HG03097 (cell line): Measurements from ENCODE around the gene SMIM24.

Experiments
- ATAC-seq: cut with Tn5 transposase; IDR thresholded peaks from one replicate; pipeline ENCODE4 v1.9.1; 2021; ENCODE audit not compliant: unreplicated experiment, low FRiP score

The SMIM24 gene

DNA sequence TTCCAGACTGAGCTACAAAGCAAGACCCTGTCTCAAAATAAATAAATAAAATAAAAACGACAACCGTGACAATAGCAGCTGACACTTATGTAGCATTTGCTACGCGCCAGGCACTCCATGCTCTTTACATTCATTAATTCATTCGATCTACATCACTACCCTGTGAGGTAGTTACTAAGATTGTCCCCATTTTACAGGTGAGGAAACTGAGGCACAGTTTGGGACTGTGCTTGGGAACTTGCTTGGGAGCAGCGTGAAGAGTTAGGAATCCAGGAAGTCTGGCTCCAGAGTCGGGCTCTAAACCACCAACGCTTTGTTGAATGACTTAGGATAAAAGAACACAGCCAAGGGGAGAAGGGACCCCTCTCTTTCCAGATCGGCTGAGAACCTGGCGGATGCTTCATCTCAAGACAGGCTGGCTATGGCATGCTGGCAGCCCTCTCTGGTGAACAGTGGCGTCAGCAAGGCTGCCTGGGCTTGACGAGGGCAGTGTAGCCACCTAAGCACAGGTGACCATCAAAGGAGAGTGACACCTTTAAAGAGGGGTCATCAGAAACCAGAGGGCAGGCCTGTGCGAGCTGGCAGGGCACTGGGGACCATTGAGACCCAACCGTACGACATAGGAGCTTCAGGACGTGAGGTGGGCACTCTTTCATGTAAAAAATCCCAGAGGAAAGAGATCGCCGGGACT lies 19.6 kb upstream of the SMIM24 start:
- ATAC-seq: no peak

DNA sequence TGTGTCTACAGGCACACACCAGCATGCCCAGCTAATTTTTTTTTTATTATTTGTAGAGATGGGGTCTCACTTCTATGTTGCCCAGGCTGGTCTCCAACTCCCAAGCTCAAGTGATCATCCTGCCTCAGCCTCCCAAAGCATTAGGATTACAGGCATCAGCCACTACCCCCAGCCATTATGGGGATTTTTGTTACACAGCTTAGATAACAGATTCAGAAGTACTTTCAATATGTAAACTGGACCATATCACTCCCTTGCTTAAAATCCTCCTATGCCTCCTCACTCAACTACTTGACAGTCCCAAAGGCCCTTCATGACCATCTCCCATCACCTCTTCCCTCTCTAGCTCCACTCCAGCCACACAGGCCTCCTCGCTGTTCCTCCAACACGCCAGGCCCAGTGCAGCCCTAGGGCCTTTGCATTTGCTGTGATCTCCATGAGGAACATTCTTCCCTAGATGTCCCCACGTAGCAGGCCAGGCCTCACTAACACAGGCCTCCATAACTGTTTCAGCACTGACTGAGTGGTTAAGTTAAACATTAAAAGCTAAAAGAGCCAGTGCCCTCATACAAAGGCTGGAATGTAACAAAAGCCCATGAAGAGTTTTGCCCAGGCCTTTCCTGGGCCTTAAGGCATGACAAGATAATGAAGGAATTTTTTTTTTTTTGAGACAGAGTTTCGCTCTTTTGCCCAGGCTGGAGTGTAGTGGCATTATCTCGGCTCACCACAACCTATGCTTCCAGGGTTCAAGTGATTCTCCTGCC lies 17.6 kb upstream of the SMIM24 start:
- ATAC-seq: no peak

DNA sequence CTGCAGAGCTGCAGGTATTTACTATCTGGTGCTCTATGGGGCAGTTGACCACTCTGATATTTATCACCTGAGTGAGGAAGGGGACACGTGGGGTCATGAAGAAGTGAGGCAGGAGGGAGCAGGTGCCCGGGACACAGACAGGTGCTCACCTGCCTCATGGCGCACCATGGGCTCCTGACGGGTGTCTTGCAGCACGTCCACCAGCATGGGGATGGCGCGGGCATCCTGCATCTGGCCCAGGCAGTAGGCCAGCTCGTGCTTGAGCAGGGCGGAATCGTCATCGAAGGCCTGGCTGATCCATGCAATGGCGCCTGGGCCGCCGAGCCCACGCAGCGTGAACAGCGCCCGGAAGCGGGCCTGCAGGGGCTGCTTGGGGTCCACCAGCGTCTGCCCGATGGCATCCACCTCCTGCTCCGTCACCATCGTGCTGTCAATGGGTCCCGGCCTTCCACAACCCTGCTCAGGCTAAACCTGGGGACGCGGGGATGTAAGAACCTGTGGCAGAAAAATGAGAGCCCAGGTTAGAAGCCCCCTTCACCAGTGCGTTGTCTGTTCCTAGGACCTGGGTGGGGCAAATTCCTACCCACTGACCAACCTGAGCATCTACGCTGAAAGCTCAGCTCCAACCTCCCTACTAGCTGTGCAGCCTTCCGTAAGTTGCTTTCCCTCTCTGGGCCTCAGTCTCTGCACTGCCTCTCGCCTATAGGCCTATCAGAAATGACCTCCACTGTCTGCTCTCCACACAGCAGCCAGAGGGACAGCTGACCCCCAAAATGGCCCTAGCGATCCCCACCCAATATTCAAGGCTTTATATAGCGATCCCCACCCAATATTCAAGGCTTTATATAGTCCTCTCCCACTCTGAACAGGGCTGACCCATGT lies 16.3 kb upstream of the SMIM24 start:
- no peak for ATAC-seq

DNA sequence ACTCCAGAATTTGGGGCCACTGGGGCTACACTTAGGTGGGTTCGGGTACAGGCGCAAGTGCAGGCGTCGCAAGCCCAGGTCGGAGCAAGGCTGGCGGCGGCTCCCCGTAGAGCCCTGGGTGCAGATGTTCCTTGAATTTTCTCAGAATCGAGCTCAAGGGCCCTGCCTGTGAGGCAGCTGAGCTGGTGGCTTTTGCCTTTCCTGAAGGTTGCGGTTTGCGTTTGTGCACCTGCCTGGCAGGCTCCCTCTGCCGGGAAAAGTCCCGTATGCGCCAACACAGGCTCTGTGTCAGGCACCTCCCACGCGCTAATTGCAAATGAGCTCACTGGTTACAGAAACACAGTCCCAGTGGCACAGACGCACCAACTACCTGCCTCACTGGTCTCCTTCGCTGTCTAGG lies 14.2 kb upstream of the SMIM24 start:
- no peak for ATAC-seq

DNA sequence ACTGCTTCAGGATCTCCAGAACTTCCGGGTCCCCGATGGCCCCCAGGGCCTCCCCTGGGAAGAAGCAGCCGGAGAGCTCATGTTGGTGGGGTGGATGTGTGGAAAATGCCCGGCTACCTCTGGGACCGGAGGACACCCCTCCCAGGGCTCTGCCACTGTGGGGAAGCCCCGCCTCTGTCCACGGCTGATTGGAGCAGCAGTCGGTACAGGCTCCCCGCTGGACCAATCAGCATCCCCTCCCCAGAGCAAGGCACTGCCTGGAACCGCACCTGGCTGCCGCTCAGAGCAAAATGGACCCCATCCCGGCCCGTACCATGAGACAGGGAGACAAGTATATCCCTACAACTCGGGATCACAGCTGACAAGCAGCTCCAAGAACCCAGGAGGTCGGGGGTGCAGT lies 13.7 kb upstream of the SMIM24 start:
- no peak for ATAC-seq

DNA sequence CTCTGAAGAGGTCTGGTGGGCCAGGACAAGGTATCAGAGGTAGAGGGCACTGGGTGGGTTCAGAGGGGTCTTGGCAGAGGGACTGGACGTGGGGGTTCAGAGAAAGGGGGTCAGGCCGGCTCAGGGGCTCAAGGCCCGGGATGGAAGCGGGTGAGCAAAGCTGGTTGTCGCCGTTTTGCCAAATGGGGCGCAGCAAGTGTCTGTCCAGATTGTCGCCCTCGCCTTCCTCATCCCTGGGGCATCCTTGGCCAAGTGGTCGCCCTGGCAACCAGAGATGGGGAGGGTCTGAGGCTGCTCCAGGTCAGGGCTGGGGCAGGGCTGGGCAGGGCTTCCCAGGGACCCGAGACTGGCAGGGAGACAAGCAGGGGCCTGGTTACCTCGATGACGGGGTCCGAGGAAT lies 13.3 kb upstream of the SMIM24 start:
- ATAC-seq: no peak

DNA sequence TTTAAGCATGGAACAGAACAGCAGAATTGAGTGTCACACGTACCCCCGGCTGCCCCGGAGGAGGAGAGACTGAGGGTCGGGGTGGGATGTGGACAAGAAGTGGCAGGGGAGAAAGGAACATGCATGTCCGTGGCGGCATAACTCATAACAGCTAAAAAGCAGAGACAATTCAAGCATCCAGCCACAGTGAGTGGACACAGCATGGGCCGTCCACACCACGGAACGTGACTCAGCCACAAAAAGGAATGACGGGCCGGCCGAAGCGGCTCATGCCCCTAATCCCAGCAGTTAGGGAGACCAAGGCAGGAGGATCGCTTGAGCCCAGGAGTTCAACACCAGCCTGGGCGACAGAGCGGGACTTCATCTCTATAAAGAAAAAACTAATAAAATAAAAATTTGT lies 12.6 kb upstream of the SMIM24 start:
- ATAC-seq: no peak

DNA sequence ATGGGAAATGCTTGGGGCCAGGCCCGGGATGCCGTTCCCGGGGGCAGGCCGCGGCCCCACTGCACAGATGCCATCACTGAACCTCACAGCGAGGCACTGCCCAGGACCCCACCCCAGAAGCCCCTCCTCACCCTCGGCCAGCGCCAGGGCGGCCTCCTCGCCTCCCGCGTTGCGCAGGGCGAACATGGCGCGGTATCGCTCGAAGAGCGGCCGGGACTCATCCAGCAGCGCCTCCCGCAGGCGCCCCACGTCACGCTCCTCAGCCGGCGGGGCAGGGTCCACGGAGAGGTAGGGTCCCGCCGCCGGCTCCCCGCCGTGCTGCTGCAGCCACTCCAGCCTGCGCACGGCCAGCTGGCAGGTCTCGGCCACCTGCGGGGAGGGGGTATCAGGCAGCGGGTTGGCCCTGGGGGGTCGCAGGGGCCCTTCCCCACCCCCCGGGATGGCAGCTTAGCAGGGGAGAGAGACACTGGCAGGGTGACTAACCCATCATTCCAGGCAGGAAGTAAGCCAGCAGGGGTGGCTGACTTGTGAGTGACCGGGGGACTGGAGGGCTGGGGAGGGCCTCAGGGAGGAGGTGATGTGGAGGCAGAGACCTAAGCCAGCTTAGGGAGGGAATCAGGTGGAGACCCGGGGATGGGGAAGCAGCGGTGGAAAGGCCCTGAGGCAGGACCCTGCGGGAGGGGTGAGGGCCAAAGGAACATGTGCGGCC lies 12.0 kb upstream of the SMIM24 start:
- ATAC-seq: no peak

DNA sequence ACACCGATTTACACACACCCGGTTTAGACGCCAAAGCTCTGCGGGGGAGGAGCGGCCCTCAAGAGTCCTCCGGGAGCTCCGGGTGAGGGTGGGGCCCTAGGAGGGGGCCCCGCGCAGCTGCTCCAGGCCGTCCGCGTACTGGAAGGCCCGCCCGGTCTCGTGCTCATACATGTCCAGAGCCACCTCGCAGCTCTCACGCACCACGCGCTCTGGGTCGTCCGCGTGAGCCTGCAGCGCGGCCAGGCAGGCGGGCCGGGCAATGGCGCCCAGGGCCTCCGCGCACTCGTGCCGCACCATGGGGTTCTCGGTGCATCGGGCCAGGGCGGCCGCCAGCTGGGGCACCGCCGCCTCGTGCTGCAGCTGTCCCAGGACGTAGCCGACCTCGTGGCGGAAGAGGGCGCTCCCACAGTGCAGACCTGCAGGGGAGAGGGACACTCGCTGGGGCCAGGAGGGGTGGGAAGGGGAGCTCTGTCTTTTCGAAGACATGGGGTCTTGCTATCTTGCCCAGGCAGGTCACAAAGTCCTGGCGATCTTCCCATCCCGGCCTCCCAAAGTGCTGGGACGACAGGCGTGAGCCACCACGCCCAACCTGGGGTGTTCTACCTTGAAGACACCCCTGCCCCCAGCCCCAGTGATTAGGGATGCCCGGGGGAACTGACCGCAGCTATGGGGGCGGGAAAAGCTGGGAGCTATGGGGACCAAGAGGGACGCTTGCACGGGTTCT lies 11.2 kb upstream of the SMIM24 start:
- no peak for ATAC-seq

DNA sequence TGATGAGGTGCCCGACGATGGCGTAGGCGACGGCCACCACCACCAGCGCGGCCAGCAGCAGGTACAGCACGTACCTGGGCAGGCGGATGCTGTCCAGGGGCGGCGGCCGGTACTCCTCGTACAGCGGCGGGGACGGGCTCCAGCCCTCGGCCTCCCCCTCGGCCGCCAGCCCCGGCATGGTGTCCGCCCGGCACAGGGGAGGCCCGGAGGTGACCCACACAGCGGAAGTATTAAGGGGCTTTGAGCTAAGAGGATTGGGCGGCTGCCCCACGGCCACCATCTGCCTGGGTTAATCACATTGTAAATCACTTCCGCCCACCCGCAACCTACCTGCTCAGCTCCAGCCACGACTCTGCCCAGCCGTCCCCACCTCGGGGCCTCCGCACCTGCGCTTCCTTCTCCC lies 2.9 kb upstream of the SMIM24 start, which contains the start of gene SMIM44:
Gene SMIM44 (minus strand): TSS at position 216 of the 403 bp plus-strand sequence. CDS start 38 bp downstream, at position 178.
- ATAC-seq: no peak

DNA sequence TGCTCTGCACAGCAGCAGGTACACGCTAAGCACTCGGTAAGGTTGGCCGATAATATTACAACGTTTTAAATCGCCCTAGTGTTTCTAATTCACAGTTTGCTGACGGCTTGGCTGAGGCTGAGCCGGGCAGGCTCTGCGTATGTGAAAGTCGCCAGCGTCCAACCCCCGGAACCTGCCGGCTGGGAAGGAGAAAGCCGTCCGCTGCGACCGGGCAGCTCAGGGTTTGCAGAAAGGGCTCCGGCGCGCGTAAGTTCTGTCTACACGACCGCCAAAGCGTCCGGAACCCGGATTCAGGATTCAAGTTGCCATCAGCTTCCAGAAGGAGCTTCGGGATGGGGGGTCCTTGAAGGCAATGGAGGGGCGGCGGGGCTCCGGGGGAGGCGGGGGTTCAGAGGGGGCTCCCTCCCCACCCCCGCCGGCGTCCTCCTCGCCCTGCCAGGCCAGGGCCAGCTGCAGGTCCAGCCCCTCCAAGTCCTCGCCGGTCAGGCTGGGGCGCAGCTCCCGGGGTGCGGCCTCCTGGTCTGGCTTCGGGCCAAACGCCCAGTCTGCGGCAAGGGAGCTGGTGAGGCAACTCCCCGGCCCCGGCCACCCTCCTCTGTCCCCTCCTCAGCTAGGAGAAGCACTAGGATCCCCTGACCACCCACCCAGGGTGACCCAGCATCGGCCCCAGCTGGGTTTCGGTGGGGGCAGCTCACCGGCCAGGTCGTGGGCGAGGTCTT lies 2.3 kb upstream of the SMIM24 start:
- no peak for ATAC-seq

DNA sequence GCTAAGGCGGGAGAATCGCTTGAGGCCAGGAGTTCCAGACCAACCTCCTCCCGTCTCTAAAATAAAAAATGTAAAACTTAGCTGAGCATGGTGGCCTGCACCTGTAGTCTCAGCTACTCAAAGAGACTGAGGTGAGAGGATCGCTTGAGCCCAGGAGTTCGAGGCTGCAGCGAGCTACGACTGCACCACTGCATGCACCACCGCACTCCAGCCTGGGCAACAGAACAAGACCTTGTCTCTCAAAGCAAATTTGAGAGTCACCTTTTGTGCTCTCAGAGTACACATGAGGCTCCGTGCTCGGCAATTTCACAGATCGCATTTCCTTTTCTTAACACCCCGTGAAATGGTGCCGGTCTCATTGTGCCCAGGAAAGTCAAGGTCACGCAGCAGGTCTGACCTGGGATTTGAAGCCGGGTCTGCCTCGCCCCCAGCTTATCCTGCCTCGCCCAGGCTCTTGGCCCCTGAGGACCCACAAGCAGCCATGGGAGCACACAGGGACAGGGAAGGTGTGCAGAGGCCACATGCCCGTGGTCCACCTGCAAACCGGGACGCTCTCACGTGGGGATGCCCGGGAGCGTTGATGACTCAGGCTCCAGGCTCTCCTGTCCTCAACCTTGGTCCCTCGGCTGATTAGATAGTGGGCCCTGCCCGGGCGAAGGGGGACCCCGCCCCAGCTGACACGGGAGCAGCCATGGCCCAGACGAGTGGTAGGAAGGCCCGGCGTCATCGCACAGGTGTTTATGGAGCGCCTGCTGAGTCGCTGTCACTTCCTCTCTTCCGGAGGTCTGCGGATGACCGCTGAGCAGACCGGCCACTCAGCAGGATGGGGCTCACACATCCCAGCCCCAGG lies 1.1 kb upstream of the SMIM24 start:
- no peak for ATAC-seq

DNA sequence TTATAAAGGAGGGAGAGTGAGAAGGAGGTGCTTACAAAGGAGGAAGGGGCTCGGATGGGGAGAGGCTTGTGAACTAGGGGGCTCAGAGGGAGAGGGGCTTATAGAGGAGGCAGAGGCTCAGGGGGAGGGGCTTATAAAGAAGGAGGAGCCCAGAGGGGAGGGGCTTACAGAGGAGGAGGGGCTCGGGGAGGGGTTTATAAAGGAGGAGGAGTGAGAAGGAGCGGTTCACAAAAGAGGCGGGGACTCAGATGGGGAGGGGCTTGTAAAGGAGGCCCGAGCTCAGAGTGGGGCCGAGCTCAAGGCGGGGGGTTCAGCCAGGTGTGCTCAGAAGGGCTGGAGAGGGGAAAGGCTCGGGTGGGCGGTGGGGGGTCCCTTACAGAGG lies 500 bp downstream of the SMIM24 start:
- no peak for ATAC-seq

DNA sequence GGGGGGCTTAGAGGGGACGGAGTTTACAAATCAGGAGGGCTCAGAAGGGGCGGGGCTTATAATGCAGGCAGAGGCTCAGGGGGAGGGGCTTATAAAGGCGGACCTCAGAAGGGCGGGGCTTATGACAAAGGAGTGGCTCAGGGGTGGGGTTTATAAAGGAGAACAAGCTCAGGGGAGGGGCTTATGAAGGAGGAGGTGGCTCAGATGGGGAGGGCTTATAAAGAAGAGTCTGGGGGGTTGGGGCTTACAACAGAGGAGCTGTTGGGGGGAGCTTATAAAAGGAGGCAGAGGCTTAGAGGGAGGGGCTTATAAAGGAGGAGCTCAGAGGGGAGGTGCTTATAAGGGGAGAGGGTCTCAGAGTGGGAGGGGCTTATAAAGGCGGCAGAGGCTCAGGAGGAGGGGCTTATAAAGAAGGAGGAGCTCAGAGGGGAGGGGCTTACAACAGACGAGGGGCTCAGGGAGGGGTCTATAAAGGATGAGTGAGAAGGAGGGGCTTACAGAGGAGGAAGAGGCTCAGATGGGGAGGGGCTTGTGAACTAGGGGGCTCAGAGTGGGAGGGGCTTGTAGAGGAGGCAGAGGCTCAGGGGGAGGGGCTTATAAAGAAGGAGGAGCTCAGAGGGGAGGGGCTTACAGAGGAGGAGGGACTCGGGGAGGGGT lies 1.0 kb downstream of the SMIM24 start:
- ATAC-seq: no peak

DNA sequence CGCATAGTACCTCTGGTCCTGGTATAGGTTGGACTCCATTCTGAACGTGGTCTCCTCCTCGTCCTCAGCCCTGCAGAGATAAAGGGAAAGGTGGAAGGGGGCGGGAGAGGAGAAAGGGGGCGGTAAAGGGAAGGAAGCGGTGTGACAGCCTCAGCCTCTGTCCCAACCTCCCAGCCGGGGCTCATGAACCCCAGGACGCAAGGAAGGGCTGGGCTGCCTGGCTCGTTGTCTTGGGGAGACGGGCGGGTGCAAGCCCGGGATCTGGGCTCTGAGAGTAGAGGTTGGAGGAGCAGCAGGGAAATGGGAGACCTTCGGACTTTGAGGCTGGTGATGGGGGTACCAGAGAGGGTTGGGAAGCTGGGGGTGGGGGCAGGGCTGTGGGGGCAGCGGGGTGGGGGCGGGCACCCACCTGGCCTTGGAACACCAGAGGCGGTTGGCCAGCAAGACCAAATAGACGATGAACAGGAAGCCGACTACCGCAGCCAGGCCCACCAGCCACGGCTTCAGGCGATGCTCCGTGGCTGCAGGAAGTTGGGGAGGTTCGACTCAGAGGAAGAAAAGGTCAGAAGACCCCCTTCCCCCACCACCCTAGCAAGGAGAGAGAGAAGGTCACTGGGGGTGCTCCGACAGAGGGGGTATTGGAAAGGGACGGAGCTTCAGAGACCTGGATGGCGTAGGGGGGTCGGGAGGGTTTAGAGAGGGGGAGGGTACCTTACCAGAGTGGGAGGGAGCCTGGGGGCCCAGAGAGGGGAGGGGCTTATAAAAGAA lies 1.7 kb downstream of the SMIM24 start:
- no peak for ATAC-seq

DNA sequence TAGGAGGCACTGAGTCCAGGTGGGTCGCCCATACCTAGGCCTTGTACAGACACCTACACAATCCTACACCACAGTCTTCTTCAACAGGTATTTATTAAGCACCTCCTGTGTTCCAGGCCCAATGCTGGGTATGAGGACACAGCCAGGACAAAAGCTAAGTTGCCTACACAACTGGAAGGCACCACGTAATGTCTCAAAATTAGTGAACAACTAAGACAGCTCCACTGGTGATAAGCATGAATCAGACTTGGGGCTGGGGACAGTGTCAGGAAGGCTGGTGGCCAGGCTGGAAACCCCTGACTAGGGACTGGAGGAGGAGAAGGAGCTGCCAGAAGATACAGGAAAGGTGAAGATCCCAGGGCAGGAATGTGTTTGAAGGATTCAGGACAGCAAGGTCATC lies 2.4 kb downstream of the SMIM24 start:
- no peak for ATAC-seq

DNA sequence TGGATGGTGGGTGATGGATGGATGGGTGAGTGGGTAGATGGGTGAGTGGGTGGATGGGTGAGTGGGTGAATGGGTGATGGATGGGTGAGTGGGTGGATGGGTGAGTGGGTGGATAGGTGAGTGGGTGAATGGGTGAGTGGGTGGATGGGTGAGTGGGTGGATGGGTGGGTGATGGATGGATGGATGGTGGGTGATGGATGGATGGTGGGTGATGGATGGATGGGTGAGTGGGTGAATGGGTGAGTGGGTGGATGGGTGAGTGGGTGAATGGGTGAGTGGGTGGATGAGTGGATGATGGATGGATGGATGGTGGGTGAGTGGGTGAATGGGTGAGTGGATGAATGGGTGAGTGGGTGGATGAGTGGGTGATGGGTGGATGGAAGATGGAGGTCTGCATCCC lies 2.8 kb downstream of the SMIM24 start:
- ATAC-seq: no peak
